PFSK-1 (cell line): ENCODE results near the gene MAIP1.

Source experiments
- SIN3A ChIP-seq: IDR thresholded peaks from 2 replicates; pipeline ENCODE4 v1.6.1; 2012; ENCODE audit warnings: mild to moderate bottlenecking, low read length, moderate library complexity, borderline replicate concordance; ENCODE audit not compliant: insufficient read depth
- TAF1 ChIP-seq: IDR thresholded peaks from 2 replicates; pipeline ENCODE4 v1.6.1; 2012; ENCODE audit warnings: low read length, control low read depth, borderline replicate concordance; ENCODE audit not compliant: insufficient read depth
- TF ChIP-seq, protein P1 (sequence below), 2 experiments: IDR thresholded peaks; 2 replicates each; pipeline versions ENCODE4 v1.6.1 to v1.8.0; 2011 to 2012; ENCODE audit warnings: low read depth in 2 of 2, low read length in 2 of 2, control low read depth in 1 of 2, inconsistent platforms in 1 of 2, mild to moderate bottlenecking in 1 of 2, moderate library complexity in 1 of 2; ENCODE audit not compliant: insufficient read depth in 1 of 2

DNA sequence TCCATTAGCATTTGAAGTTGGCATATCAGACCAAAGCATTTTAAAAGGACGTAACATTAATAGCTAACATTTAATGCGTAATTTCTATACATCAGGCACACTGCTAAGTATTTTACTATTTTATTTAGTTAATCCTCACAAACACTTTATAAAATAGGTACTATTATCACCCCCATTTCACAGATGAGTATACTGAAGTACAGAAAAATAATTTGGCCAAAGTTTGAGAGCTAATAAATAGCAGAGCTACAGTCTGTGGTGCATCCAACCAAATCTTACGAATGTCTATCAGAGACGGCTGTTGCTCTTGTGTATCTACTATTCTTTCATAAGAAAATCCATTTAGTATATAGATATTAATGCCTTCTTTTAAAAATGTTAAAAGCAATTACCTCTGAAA lies 12.0 kb upstream of the MAIP1 start:
- TF ChIP-seq SIN3A: no peak
- TF ChIP-seq, protein P1, sequence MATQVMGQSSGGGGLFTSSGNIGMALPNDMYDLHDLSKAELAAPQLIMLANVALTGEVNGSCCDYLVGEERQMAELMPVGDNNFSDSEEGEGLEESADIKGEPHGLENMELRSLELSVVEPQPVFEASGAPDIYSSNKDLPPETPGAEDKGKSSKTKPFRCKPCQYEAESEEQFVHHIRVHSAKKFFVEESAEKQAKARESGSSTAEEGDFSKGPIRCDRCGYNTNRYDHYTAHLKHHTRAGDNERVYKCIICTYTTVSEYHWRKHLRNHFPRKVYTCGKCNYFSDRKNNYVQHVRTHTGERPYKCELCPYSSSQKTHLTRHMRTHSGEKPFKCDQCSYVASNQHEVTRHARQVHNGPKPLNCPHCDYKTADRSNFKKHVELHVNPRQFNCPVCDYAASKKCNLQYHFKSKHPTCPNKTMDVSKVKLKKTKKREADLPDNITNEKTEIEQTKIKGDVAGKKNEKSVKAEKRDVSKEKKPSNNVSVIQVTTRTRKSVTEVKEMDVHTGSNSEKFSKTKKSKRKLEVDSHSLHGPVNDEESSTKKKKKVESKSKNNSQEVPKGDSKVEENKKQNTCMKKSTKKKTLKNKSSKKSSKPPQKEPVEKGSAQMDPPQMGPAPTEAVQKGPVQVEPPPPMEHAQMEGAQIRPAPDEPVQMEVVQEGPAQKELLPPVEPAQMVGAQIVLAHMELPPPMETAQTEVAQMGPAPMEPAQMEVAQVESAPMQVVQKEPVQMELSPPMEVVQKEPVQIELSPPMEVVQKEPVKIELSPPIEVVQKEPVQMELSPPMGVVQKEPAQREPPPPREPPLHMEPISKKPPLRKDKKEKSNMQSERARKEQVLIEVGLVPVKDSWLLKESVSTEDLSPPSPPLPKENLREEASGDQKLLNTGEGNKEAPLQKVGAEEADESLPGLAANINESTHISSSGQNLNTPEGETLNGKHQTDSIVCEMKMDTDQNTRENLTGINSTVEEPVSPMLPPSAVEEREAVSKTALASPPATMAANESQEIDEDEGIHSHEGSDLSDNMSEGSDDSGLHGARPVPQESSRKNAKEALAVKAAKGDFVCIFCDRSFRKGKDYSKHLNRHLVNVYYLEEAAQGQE (IDR thresholded peaks at IDR 0.05; ENCODE audit: insufficient read depth in 1 of 2, low read depth in 2 of 2, low read length in 2 of 2): no peak
- no peak for TF ChIP-seq TAF1
